Pancreas (tissue), 10 donors: Measurements from ENCODE around the gene LRMDA. TPM values are rescaled to one million over a fixed set of nuclear protein-coding genes. Genes with fewer than 3 reads are reported as not detected.
A peak's percentile ranks its signal among the peaks of the same experiment; 100 is the strongest.

Experiments
- ATAC-seq, 4 donors: fragments of 200-7000 bp; cut with Tn5 transposase; one replicate each; pipeline versions ENCODE4 v1.8.0 to v1.9.1; 2020; ENCODE audit warnings: mild to moderate bottlenecking in 4 of 4, moderate library complexity in 4 of 4
- DNase-seq, 6 donors: peaks; one replicate each; pipeline ENCODE4 v3.0.0-alpha.2; 2020
- FAIRE-seq: peaks from 2 replicates; lab custom pipeline; 2012; peaks lifted over from hg19 to GRCh38; lab: Jason Lieb, UNC
- H3K27ac ChIP-seq, 4 donors: fragments of 200-600 bp; sonication (generic); 1 replicate in 3 of 4; 2 replicates in 1 of 4; pipeline versions ENCODE4 v1.5.0 to v1.8.0; 2020
- H3K27me3 ChIP-seq, 4 donors: fragments of 200-600 bp; one replicate each; pipeline ENCODE4 v1.8.0; 2021
- H3K36me3 ChIP-seq, 3 donors: fragments of 200-600 bp; sonication (generic) in 1 of 3; one replicate each; pipeline versions ENCODE4 v1.5.0 to v1.8.0; 2020 to 2021
- H3K4me1 ChIP-seq, 3 donors: fragments of 200-600 bp; one replicate each; pipeline ENCODE4 v1.8.0; 2021
- H3K4me3 ChIP-seq, 4 donors: fragments of 200-600 bp; sonication (generic) in 2 of 4; one replicate each; pipeline versions ENCODE4 v1.5.0 to v1.8.0; 2020 to 2021
- H3K9me3 ChIP-seq, 4 donors: fragments of 200-600 bp; one replicate each; pipeline ENCODE4 v1.8.0; 2021
- WGBS, 2 donors: extraction: QIAGEN DNeasy Blood & Tissue Kit; methylation state at CpG; one replicate each; pipeline ENCODE4 v1.1.7; 2013; 5-methylcytosine and 5-hydroxymethylcytosine counted together
- intact Hi-C, 3 donors: fragments of 100-400 bp; cut with DNase I; formaldehyde crosslinking; loops; one replicate each; pipeline versions ENCODE4 v1.11.1 to v1.14.2; 2022
- polyA plus RNA-seq, 2 donors: library from polyadenylated mRNA; stranded (reverse); fragments of 200-250 nt; gene quantifications; one replicate each; pipeline ENCODE4 v1.2.3, GENCODE V29; 2013
- total RNA-seq, 6 donors: library from RNA; stranded (reverse); fragmentation: NEBNext Ultra II Directional in 4 of 6; extraction: Animal tissue kit (Norgen Biotek cat#: 25700) in 4 of 6; gene quantifications; one replicate each; pipeline versions ENCODE4 v1.2.1 to v1.2.4, GENCODE V29; 2021 to 2023
- TF ChIP-seq, protein P1 (sequence below), 4 donors: fragments of 200-600 bp; sonication (generic) in 3 of 4; IDR thresholded peaks; one replicate each; pipeline versions ENCODE4 v1.5.0 to v1.8.0; 2021; ENCODE audit warnings: antibody characterized with exemption in 4 of 4
- donor health status: healthy with polysubstance abuse.
- donor health status: DM: no; HTN: no; CAD: no; lungs with moderate emphysema.
- donor health status: DM: no; HTN: no; CAD: no.
- donor health status: control.
- donor health status: control.
- donor health status: Bipolar disorder and iron deficiency.
- donor health status: DM: yes; HTN: yes; CAD: no.
- donor health status: DM: no; HTN: no; CAD: no.
- donor health status: DM: no; HTN: no; CAD: no.
- donor health status: DM: yes; HTN: yes; CAD: no.

Gene LRMDA
- total and polyA plus RNA-seq, 8 donors, result 4.6 to 21.2 (median 13.4) TPM

- Histone ChIP-seq H3K4me3 (no peak overlapping the region), H3K27me3 (no peaks in the 10 kb centered on the region), H3K36me3 (no peaks in the 10 kb centered on the region), H3K27ac (no peak overlapping the region), H3K9me3 (no peaks in the 10 kb centered on the region), H3K4me1 (no peaks in the 10 kb centered on the region)
- FAIRE-seq (no peak), ATAC-seq (no peak), DNase-seq (no peak)
- TF ChIP-seq, protein P1, sequence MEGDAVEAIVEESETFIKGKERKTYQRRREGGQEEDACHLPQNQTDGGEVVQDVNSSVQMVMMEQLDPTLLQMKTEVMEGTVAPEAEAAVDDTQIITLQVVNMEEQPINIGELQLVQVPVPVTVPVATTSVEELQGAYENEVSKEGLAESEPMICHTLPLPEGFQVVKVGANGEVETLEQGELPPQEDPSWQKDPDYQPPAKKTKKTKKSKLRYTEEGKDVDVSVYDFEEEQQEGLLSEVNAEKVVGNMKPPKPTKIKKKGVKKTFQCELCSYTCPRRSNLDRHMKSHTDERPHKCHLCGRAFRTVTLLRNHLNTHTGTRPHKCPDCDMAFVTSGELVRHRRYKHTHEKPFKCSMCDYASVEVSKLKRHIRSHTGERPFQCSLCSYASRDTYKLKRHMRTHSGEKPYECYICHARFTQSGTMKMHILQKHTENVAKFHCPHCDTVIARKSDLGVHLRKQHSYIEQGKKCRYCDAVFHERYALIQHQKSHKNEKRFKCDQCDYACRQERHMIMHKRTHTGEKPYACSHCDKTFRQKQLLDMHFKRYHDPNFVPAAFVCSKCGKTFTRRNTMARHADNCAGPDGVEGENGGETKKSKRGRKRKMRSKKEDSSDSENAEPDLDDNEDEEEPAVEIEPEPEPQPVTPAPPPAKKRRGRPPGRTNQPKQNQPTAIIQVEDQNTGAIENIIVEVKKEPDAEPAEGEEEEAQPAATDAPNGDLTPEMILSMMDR (IDR thresholded peaks at IDR 0.05), result no peak
- intact Hi-C loops, result no loop called here
- 88 to 95% methylated on average over 5 of the region's 5 CpGs for WGBS, 2 donors
Observed at GRCh38 chr10:76000550-76000949, 569.1 kb downstream of the LRMDA start.

DNA sequence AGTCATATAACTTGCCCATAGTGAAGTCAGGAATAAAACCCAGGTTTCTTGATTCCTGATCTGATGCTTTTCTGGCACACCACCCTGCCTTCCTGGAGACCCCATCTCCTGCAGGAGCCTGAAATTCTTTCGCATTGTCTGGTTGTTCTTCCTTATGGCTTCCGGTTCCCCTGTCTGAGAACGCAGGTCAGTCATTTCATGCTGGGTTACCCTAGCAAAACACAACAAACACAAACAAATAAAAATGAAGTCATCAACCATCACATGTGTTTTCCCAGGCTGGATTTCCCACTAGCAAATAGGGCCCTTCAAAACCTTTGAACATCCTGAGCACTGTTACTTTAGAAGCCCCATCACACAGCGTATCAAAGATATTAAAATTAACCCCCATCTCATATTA, 569.6 kb downstream of the LRMDA start:
- Histone ChIP-seq H3K27me3 (no peaks in the 10 kb centered on the region), H3K9me3 (no peaks in the 10 kb centered on the region), H3K27ac (no peak overlapping the region), H3K4me3 (no peak overlapping the region), H3K36me3 (no peaks in the 10 kb centered on the region), H3K4me1 (no peaks in the 10 kb centered on the region)
- TF ChIP-seq, protein P1 (IDR thresholded peaks at IDR 0.05), result no peak
- peak in 1 of 6 donors; percentile 10 for DNase-seq
- intact Hi-C loops, result no loop called here
- no peak for FAIRE-seq
- peak in 2 of 4 donors; percentile 43 to 53 for ATAC-seq
- 88 to 94% methylated on average over 4 of the region's 4 CpGs for WGBS, 2 donors

- peak; percentile 54 for FAIRE-seq
Observed at GRCh38 chr10:76001461-76001860, 570.0 kb downstream of the LRMDA start.

GRCh38 chr10:76002262-76002854, 570.9 kb downstream of the LRMDA start:
- no peak for ATAC-seq

More at GRCh38 chr10:76001461-76001860, 570.0 kb downstream of the LRMDA start:
- no peak for ATAC-seq
- Histone ChIP-seq H3K4me1 (no peaks in the 10 kb centered on the region), H3K27me3 (no peaks in the 10 kb centered on the region), H3K36me3 (no peaks in the 10 kb centered on the region), H3K27ac (no peak overlapping the region), H3K9me3 (no peaks in the 10 kb centered on the region), H3K4me3 (no peak overlapping the region)
- intact Hi-C loops, result no loop called here
- 97 to 99% methylated on average over 1 of the region's 1 CpG for WGBS, 2 donors
- TF ChIP-seq, protein P1 (IDR thresholded peaks at IDR 0.05), result no peak
- DNase-seq, result no peak

More at GRCh38 chr10:76002262-76002854, 570.9 kb downstream of the LRMDA start:
- no peaks in the 10 kb centered on the region for H3K9me3 ChIP-seq
- TF ChIP-seq, protein P1 (IDR thresholded peaks at IDR 0.05), result no peak
- 48 to 94% methylated on average over 2 of the region's 2 CpGs for WGBS, 2 donors
- no peaks in the 10 kb centered on the region for H3K27me3 ChIP-seq
- no peak overlapping the region for H3K4me3 ChIP-seq
- FAIRE-seq (no peak), DNase-seq (no peak)
- no peaks in the 10 kb centered on the region for H3K4me1 ChIP-seq
- intact Hi-C loops, result no loop called here
- H3K27ac ChIP-seq, result no peak overlapping the region
- H3K36me3 ChIP-seq, result no peaks in the 10 kb centered on the region
